C1 segment of cervical spinal cord (tissue), 14 donors: ENCODE measurements around the gene CHRM1.

Experiments
- DNase-seq, 14 donors: peaks; one replicate each; lab custom pipeline; 2025; lab: John Stamatoyannopoulos, UW

Gene CHRM1

GRCh38 chr11:62905927-62906531 is 15.1 kb downstream of the CHRM1 start:
- peak in 13 of 14 donors; percentile 31 to 81 (median 68) for DNase-seq

GRCh38 chr11:62905296-62905695 is 15.9 kb downstream of the CHRM1 start:
- no peak for DNase-seq

- no peak for DNase-seq
Measured at GRCh38 chr11:62902932-62903331, 18.2 kb downstream of the CHRM1 start.

DNA sequence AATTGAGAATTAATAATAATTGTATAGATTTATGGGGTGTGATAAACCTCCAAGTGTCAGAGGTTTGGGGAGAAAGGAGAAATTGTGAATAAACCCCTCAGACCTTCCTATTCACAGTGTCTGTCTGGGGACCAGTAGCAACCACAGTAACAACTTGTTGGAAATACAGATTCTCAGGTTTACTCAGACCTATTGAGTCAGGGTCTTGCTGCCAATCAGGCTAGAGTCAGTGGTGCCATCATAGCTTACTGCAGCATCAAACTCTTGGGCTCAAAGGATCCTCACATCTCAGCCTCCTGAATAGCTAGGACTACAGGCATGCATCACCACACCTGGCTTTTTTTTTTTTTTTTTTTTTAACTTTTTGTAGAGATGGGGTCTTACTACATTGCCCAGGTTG is 23.1 kb downstream of the CHRM1 start:
- DNase-seq = no peak

DNA sequence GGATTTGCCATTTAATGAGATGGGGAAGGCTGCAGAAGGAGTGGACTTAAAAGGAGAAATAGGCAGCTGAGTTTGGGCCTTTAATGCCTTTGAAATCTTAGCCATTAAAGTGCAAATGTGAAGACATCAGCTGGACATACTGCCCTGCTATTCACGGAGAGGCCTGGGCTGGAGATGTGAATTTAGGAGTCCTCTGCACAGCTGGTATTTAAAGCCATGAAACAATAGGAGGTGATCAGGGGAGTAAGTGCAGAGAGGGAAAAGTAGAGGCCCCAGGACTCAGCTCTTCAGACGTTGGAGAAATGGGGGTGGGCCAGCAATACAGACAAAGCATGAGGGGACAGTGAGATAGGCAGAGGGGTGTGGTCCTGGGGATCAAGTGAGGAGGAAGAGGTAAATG is 23.9 kb downstream of the CHRM1 start:
- no peak for DNase-seq

DNA sequence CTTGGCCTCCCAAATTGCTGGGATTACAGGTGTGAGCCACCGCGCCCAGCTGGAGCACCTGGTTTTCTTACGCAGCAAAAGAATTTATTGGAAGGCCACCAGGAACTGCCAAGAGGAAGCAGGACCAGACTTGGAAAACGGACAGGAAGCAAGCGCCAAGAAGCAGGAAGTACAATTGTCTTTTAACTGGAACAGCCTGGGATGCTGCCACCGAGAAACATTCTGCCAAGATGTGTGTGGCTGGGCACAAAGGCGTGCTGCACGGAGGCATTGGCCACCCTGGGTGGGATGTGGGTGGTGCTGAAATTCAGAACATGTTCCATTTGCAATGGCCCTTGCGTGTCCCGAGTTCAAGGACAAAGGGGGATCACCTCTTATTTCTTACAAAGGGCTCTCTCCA is 25.1 kb downstream of the CHRM1 start:
- DNase-seq = peak in 4 of 14 donors; percentile 2 to 24 (median 8)

GRCh38 chr11:62895501-62895900 is 25.7 kb downstream of the CHRM1 start:
- DNase-seq = no peak

- no peak for DNase-seq
Measured at GRCh38 chr11:62892077-62892922, 28.9 kb downstream of the CHRM1 start.

DNA sequence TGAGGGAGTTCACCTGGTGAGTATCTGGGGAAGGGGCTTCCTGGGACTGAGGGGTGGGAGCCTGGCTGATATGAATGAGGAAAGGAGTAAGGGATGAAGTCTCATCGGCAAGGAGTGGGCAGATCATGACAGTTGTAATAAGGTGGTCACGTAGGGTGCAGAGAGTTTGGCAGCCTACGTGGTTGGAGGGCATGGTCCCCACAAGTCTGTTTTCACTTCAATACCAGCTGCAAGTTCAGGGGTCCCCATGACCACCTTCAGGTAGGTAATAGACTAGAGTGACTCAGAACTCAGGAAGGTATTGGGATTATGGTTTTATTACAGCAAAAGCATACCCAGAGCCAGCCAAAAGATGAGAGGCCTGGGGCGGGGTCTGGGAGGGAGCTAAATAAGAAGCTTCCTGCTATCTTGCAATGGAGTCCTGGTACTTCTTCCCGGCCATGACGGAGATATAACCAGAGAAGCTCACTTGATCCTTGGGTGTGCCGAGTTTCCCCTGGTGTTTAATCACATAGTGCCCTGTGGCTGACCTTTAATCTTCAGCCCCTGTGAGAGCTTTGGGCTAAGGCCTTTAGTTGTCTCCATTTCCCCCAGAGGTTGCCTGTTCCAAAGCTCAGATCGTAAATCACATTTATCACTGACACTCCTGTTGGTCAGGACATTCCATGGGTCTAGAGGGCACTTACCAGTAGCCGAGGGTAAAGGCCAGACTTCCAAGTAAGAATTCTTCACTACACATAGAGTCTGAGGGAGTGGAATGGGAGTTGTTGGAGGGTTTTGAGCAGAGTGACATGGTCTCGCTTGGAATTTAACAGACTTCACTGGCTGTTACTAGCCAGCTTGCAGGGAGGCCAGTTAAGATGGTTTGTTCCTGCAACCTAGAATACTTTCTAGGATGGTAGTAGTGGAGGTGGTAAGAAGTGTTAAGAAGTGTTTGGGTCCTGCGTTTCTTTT is 31.4 kb downstream of the CHRM1 start:
- DNase-seq = no peak

DNA sequence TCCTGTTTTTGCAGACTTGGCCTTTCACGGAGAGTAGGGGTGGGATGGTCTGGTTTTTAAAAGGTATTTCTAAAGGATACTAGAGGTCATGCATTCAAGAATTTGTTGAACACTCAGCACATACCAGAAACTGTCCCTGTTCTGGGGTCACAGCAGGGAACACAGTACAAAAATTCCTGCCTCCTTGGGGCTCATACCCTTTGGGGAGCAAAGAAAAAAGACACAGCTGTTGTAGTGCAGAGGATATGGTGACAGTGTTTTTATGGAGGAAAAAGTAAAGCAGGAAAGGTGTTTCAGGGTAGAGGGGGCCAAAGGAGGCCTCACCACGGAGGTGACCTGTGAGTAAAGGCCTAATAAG is 32.1 kb downstream of the CHRM1 start:
- DNase-seq = no peak

- no peak for DNase-seq
Measured at GRCh38 chr11:62888406-62888805, 32.8 kb downstream of the CHRM1 start.

DNA sequence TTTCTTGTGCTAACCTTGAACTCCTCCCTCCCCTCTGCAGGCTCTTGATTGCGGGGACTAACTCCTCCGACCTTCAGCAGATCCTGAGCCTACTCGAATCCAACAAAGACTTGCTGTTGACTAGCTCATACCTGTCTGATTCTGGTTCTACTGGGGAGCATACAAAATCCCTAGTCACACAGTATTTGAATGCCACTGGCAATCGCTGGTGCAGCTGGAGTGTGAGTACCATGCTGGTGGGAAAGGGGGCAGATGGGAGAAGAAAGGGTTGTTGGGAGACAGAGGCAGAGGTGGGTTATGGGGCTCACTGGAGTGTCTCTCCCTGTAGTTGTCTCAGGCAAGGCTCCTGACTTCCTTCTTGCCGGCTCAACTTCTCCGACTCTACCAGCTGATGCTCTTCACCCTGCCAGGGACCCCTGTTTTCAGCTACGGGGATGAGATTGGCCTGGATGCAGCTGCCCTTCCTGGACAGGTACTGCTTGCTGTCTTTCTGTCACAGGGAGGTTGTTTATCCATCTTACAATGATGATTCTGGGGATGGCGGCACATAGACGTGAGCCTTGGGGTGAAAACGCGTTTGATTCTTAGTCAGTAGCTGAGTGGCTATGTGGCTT is 35.9 kb downstream of the CHRM1 start:
- DNase-seq = no peak

- peak in 5 of 14 donors; percentile 13 to 26 (median 18) for DNase-seq
Measured at GRCh38 chr11:62883673-62884072, 37.5 kb downstream of the CHRM1 start.

DNA sequence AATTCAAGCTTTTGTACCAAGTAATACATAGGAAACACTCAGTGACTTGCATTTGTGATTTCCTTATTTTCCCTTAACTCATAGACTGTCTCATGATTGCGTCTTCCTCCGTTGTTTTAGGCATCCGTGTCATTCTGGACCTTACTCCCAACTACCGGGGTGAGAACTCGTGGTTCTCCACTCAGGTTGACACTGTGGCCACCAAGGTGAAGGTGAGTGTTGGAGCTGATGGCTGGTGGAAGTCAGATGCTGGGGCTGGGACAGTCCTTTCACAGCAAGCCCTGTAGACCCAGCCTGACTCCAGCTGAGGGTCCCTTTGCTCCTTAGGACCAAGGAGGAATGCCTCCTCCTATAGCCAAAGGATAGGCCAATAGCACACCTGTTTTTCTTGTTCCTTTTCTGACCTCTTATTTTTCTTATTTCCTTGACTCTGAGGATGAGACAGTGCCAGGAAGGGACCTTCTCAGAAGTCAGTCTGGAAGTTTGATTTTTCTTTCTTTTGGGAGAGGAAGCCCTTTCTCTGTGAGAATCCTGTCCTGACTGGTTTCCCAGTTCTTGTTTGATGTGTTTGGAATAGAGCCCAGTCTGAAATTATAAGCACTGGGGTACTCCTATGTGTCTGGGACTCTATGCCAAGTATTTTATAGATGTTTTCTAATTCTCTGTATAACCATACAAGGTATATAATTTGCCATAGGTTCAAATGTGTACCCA is 38.2 kb downstream of the CHRM1 start:
- no peak for DNase-seq

DNA sequence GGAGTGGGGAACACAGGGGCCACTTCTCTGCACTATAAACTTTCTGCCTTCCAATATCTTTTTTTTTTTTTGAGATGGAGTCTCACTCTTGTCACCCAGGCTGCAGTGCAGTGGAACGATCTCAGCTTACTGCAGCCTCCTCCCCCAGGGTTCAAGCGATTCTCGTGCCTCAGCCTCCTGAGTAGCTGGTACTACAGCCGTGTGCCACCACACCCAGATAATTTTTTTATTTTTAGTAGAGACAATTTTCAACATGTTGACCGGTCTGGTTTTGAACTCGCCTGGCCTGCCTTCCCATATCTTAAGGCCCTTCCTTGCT is 38.8 kb downstream of the CHRM1 start:
- no peak for DNase-seq

DNA sequence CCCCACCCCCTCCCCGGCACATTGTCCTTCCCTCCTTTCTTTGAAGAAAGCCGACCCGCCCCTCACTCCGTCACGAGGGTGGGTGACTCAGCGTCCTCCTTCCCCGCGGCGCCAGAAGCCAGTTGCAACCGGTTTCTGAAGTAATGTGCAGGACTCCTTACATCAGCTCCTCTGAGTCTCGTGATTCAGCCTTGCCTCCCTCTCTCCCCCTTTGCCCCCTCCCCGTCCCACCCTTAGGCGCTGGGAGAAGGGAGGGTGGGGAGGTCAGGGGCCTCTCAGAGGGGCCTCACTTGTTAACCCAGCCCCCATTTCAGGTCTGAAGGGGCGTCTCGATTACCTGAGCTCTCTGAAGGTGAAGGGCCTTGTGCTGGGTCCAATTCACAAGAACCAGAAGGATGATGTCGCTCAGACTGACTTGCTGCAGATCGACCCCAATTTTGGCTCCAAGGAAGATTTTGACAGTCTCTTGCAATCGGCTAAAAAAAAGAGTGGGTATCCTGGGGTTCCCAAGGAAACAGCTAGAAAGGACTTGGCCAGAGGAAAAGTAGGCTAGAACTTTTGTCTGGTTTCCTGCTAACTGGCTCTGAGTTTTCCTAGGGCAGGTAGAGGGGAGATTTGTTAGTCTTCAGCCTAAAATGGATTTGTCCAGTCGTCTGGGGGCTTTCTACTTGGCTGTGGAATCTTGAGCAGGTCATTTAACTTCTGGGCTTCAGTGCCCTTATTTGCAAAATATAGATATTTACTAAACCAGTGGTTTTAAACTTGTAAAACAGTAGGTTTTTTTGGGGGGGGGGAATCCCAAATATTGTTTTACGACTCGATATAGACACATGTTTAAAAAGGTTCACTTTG is 39.4 kb downstream of the CHRM1 start:
- peak in 12 of 14 donors; percentile 52 to 95 (median 89) for DNase-seq

DNA sequence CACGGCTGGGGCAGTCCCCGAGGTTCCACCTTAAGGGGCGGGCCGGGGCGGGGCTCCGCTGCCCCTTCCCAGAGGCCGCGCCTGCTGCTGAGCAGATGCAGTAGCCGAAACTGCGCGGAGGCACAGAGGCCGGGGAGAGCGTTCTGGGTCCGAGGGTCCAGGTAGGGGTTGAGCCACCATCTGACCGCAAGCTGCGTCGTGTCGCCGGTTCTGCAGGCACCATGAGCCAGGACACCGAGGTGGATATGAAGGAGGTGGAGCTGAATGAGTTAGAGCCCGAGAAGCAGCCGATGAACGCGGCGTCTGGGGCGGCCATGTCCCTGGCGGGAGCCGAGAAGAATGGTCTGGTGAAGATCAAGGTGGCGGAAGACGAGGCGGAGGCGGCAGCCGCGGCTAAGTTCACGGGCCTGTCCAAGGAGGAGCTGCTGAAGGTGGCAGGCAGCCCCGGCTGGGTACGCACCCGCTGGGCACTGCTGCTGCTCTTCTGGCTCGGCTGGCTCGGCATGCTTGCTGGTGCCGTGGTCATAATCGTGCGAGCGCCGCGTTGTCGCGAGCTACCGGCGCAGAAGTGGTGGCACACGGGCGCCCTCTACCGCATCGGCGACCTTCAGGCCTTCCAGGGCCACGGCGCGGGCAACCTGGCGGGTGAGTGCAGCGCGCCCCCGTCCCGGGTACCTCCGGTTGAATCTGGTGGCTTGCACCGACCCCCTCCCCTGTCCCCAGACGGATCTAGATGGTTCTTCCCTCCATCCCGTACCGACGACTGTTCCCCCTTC is 40.2 kb downstream of the CHRM1 start, which contains the start of gene SLC3A2:
TSS of gene SLC3A2 (plus strand) at position 94 of the 776 bp plus-strand sequence. CDS start at position 222, 128 bp downstream.
- DNase-seq = peak; percentile 56 to 95 (median 88)

DNA sequence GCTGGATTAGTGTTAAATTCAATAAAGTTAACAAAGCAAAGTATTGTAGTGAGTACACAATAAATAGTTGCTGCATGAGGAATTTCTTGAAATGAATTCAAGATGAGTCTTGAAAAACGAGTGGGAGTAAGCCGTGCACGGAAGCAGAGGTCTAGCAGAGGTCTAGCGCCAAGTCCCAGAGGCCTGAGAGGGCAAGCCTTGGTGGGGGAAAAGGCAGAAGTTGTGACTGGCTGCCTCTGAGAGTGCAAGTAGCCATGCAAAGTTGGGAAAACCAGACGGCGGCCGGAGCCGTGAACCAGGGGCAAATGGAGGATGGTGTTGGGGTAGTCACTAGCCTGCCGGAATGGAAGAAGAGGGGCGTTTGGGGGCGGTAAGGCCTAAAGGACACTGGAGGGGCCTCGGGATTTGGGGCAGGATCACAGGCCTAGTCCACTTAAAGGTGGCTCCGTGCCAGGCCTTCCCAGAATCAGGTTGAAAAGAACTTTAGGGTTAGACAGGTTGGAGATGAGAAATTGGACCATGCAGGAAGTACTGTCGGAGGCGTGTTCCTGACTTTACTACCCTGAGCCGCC is 40.8 kb downstream of the CHRM1 start:
- DNase-seq = peak in 6 of 14 donors; percentile 67 to 85 (median 80)
